Muscle layer of duodenum (tissue), 2 donors: Measurements from ENCODE around the gene NDUFAF8.

Source experiments
- H3K27ac ChIP-seq: one replicate; pipeline ENCODE4 v1.7.0; 2013; ENCODE audit warnings: mild to moderate bottlenecking, low read length
- H3K27me3 ChIP-seq: one replicate; pipeline ENCODE4 v1.7.0; 2013; ENCODE audit warnings: low read depth, mild to moderate bottlenecking, control low read depth, low read length
- H3K36me3 ChIP-seq, 2 donors: one replicate each; pipeline ENCODE4 v1.7.0; 2013; ENCODE audit warnings: low read length in 2 of 2, control low read depth in 1 of 2, mild to moderate bottlenecking in 1 of 2; ENCODE audit not compliant: insufficient read depth in 2 of 2, control insufficient read depth in 1 of 2
- H3K4me1 ChIP-seq, 2 donors: one replicate each; pipeline ENCODE4 v1.7.0; 2013; ENCODE audit warnings: low read length in 2 of 2, mild to moderate bottlenecking in 2 of 2, control low read depth in 1 of 2, moderate library complexity in 1 of 2; ENCODE audit not compliant: insufficient read depth in 2 of 2, control insufficient read depth in 1 of 2
- H3K4me3 ChIP-seq, 2 donors: one replicate each; pipeline ENCODE4 v1.7.0; 2013; ENCODE audit warnings: low read length in 2 of 2, low read depth in 1 of 2, mild to moderate bottlenecking in 1 of 2
- H3K9me3 ChIP-seq, 2 donors: one replicate each; pipeline ENCODE4 v1.7.0; 2013; ENCODE audit warnings: low read length in 2 of 2, control low read depth in 1 of 2, mild to moderate bottlenecking in 1 of 2; ENCODE audit not compliant: control insufficient read depth in 1 of 2
- donor health status: healthy.

The NDUFAF8 gene

DNA sequence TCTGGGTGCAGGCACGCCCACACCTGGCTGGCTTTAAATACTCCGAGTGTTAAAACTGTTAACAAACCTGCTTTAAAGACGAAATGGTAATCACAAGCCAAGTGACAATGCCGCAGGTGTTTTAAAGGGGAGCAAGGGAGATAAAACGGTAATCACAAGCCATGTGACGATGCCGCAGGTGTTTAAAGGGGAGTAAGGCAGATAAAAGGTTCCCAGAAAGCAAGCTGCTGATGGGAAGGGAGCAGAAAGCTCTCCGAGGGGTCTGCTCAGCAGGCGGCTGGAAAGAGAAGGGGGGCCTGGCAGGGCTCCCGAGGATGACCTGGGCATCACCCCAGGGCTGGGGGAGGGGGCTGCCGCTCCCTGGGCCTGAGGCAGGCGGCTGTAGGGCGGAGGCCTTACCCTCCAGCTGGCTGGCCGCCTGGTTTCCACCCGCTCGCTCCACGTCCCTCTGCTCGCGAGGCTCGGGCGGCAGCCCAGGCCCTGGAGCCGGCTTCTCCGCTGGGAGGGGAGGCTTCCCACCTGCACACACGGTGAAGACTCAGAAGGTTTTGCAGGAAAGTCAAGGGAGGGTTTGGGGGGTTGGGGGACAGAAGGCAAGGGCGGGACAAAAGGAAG lies 12.1 kb downstream of the NDUFAF8 start:
- Histone ChIP-seq H3K36me3 (peaks cover 0 to 35% of the 10 kb centered on the region in 2 donors), H3K27me3 (no peaks in the 10 kb centered on the region), H3K4me3 (no peak overlapping the region), H3K9me3 (no peaks in the 10 kb centered on the region), H3K27ac (no peak overlapping the region), H3K4me1 (peaks cover 5 to 16% of the 10 kb centered on the region in 2 donors)

DNA sequence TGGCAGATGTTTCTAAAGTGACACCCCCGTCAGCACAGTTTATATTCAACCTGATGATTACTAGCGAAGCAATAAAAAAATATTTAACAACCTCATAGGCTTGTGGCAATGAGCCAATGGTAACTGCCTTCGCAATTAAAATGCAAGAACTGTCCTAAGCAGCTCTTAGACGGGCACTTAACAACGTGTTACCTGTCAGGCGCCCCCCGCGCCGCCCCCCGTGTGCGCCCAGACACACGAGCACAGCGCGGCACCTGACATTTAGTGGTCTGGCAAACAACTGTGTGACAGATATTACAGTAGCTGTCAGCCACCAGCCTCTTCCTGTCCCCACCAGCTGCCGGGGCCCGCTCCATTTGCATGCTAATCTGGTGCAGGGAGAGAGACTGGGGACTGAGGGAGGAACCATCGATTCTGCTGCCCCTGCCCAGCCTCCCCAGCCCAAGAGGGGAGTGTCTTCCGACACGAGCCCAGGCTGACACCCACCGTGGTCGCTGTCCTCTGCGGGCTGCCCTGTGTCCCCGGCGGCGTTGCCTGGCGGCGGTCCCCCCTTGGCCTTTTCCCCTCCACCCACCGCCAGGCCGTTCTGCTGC lies 12.7 kb downstream of the NDUFAF8 start:
- peaks cover 5 to 17% of the 10 kb centered on the region in 2 donors for H3K4me1 ChIP-seq
- no peak overlapping the region for H3K4me3 ChIP-seq
- no peak overlapping the region for H3K27ac ChIP-seq
- H3K27me3 ChIP-seq = no peaks in the 10 kb centered on the region
- no peaks in the 10 kb centered on the region for H3K9me3 ChIP-seq
- H3K36me3 ChIP-seq = peaks cover 4 to 35% of the 10 kb centered on the region in 2 donors

DNA sequence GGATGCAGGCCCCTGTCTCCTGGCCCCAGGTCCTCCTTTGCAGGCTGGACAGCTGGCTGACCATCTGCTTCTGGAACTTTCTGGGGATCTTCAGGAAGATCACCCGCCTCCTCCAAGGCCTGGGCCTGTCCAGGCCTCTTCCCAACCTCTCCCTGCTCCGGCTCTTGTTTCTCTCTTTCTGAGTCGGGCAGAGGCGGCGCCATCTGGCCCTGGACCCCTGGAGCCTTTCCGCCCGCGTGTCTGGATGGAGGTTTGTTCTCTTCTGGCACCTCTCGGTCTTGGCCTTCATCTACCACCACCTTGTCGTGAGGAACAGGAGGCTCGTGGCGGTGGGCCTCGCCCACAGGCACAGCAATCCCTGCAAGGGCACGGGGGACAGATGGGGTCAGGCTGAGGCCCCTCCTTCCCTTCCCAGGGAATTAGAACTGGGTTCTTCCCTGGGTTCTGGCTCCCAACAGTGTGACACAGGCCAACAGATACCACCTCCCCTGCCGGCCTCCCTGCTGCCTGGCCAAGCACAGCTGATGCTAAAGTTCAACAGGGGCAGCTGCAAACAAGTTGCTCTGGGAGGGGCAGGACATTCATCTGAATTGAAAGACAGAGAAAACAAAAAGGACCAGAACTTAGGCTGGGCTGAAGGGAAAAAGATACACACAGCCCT lies 13.3 kb downstream of the NDUFAF8 start:
- peaks cover 4 to 40% of the 10 kb centered on the region in 2 donors for H3K36me3 ChIP-seq
- no peak overlapping the region for H3K27ac ChIP-seq
- no peak overlapping the region for H3K4me3 ChIP-seq
- peaks cover 5 to 17% of the 10 kb centered on the region in 2 donors for H3K4me1 ChIP-seq
- no peaks in the 10 kb centered on the region for H3K9me3 ChIP-seq
- H3K27me3 ChIP-seq = no peaks in the 10 kb centered on the region

DNA sequence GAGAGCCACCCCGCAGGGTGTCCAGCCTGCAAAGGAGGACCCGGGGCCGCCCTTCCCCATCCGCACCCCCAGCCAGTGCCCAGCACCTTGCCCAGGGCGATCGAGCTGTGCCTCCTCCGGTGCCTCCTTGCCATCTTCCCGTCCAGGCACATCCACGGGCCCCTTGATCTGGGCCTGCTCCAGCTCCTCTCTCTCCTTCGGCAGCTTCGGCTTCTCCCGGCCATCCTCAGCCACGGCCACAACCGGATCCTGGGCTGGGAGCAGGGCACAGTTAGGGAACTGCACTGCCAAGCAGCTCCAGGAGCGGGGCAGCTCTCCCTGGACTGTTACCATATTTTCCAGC lies 13.8 kb downstream of the NDUFAF8 start:
- H3K9me3 ChIP-seq = no peaks in the 10 kb centered on the region
- no peak overlapping the region for H3K27ac ChIP-seq
- no peak overlapping the region for H3K4me3 ChIP-seq
- peaks cover 5 to 17% of the 10 kb centered on the region in 2 donors for H3K4me1 ChIP-seq
- peaks cover 4 to 45% of the 10 kb centered on the region in 2 donors for H3K36me3 ChIP-seq
- no peaks in the 10 kb centered on the region for H3K27me3 ChIP-seq

DNA sequence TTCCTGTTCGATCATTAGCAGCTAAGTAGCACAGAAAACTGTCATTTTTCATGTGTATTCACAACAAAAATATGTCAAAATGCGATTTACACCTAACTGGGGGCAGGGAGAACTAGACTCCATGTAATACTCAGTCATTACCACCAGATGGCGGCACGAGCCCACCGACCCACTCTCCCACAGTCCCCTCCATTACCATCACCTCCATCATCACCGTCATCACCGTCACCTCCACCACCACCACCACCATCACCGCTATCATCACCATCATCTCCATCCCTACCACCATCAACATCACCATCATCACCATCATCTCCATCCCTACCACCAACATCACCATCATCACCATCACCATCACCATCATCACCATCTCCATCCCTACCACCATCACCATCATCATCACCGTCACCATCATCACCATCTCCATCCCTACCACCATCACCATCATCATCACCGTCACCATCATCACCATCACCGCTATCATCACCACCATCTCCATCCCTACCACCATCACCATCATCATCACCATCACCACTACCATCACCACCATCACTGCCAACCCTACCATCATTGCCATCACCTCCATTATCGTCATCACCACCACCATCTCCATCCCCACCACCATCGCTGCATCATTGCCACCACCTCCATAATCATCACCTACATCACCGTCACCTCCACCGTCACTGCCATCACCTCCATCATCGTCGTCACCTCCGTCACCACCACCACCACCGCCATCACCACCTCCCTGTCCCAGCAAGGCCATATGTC lies 14.4 kb downstream of the NDUFAF8 start:
- Histone ChIP-seq H3K4me3 (no peak overlapping the region), H3K27me3 (no peaks in the 10 kb centered on the region), H3K36me3 (peaks cover 6 to 50% of the 10 kb centered on the region in 2 donors), H3K27ac (no peak overlapping the region), H3K9me3 (no peaks in the 10 kb centered on the region), H3K4me1 (peaks cover 5 to 17% of the 10 kb centered on the region in 2 donors)

DNA sequence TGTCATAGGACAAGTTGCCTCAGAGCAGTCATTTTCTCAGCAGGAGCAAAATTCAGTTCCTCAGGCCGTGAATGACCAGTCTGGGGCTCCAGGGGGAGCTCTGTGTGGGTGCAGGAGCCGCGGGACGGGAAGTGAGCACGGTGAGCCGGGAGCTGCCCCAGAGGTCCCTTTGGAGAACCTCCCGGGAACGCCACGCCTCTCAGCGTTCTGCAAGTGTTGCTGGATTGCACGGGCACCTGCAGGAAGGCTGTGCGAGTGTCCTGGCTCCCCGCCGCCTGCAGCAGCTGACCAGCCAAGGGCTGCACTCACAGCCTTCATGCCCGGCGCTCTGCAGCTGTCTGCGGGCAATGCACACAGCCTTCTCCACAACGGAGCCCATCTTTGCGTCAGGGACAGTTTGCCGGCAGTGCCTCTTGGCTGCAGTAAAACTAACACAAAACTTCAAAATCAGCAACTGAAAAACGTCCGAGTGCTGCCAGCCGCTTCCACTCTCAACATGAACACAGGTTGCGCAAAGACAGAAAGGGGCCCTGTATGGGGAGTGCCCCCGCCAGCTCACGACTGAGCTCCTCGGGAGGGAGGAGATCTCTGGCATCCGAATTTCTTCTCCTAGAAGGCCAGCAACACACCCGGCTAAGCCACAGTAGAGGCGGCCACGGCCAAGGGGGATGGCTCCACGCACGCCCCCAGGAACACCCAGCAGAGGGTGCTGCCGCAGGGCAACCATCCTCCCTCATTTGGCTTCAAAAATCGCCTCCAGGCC lies 16.0 kb downstream of the NDUFAF8 start:
- Histone ChIP-seq H3K36me3 (peaks cover 10 to 58% of the 10 kb centered on the region in 2 donors), H3K4me3 (peak overlapping the region in 1 of 2 donors; percentile 16)

DNA sequence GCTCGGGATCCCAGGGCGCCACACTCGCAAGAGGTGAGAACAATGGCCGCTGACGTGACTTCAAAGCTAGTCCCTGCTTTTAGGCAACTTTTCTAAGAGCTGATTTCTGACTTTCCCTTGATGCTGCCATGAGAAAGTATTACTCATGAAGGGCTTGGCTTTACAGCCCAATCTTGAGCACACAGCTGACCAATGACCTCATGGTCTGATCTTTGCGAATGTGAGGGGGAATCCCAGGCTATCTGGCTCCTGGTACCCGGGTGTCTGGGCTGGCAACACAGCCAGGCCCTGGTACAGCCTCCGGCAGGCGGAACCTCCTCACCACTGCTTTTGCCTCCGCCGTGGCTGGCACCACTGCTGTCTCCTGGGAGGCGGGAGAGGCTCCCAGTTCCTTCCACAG lies 17.5 kb downstream of the NDUFAF8 start:
- Histone ChIP-seq H3K36me3 (peaks cover 18 to 60% of the 10 kb centered on the region in 2 donors), H3K4me1 (peaks cover 5 to 17% of the 10 kb centered on the region in 2 donors), H3K4me3 (no peak overlapping the region), H3K27ac (no peak overlapping the region), H3K9me3 (no peaks in the 10 kb centered on the region), H3K27me3 (no peaks in the 10 kb centered on the region)

More for the DNA sequence above, 16.0 kb downstream of the NDUFAF8 start:
- H3K27ac ChIP-seq = no peak overlapping the region
- peaks cover 5 to 17% of the 10 kb centered on the region in 2 donors for H3K4me1 ChIP-seq
- no peaks in the 10 kb centered on the region for H3K27me3 ChIP-seq
- H3K9me3 ChIP-seq = no peaks in the 10 kb centered on the region

DNA sequence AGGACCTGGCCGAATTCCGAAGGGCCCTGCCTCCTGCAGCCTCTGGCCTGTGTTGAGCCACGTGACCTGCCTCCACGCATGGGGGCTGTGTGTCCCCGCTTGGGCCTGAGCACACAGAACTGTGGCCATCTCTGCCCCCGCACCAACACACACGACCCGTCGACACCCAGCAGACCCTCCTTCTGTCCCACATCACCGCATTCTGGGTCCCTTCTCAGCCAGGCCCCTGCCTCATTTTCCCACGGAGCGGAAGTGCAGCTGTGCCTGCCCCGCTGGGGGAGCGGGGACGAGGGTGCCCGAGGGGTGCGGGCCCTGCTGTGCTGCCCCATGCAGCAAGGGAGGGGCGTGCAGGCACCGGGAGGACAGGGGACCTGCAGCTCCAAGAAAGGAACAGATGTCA lies 18.4 kb downstream of the NDUFAF8 start:
- no peaks in the 10 kb centered on the region for H3K27me3 ChIP-seq
- H3K27ac ChIP-seq = no peak overlapping the region
- H3K9me3 ChIP-seq = no peaks in the 10 kb centered on the region
- peaks cover 5 to 17% of the 10 kb centered on the region in 2 donors for H3K4me1 ChIP-seq
- H3K36me3 ChIP-seq = peaks cover 26 to 60% of the 10 kb centered on the region in 2 donors
- no peak overlapping the region for H3K4me3 ChIP-seq

DNA sequence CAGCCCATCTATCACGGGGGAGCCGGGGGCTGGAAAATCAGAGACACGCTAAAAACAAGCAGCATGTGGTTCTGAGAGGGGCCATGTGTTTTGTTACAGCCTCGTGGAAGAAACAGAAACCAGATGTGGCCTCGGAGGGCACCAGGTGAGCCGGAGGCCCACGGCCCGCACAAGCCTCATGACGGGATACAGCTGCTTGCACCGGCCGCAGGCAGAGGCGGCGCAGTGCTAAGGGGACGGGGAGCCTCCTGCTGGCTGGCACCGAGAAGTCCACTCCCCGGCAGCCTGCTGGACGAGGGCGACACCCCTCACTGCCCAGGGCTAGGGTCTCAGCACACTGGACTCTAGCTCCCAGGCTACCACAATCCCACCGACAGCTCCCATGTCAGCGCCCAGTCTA lies 19.2 kb downstream of the NDUFAF8 start:
- Histone ChIP-seq H3K9me3 (no peaks in the 10 kb centered on the region), H3K36me3 (peaks cover 26 to 61% of the 10 kb centered on the region in 2 donors), H3K4me3 (no peak overlapping the region), H3K4me1 (peaks cover 5 to 17% of the 10 kb centered on the region in 2 donors), H3K27ac (no peak overlapping the region), H3K27me3 (no peaks in the 10 kb centered on the region)

DNA sequence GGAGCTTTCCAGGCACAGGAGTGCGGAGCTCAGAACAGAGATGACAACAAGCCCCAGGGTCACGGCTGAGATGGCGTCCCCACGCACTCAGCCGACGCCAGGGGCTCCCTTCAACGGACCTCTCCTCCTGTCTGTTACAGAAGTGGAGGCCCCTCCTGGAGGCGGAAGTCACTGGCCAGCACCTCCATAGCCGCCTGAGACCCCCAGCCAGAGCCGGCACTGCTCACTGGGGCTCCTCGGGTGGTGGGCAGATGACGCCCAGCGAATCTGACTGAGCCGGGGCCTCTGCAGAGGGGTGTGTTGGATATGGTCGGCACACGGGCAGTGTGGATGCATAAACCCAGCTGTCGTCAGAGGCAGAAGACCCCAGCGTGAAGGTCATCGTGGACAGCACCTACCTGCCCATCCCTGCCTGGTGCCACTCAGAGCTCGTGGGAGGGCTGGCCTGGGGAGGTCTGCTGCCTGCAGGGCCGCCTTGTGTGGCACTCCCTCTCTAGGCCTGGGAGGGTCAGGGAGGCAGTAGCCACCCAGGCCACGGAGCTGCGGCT lies 20.0 kb downstream of the NDUFAF8 start:
- Histone ChIP-seq H3K36me3 (peaks cover 26 to 69% of the 10 kb centered on the region in 2 donors), H3K4me3 (no peak overlapping the region), H3K4me1 (peaks cover 5 to 17% of the 10 kb centered on the region in 2 donors), H3K9me3 (no peaks in the 10 kb centered on the region), H3K27ac (no peak overlapping the region), H3K27me3 (no peaks in the 10 kb centered on the region)
